HL-60 (cell line): ENCODE data around the gene DTD1.

ENCODE experiments used
- DNase-seq, 2 experiments: peaks; one replicate each; pipeline ENCODE4 v3.0.0-alpha.2; 2010 to 2020; ENCODE audit warnings: low read depth in 1 of 2, low spot score in 1 of 2
- H3K27ac ChIP-seq: fragments of 250-450 bp; sonication (Bioruptor Pico); replicated peaks from 2 replicates; pipeline ENCODE4 v1.5.1; 2020; ENCODE audit warnings: mild to moderate bottlenecking, moderate library complexity
- H3K27me3 ChIP-seq: fragments of 250-450 bp; sonication (Bioruptor Pico); 2 replicates; pipeline ENCODE4 v1.5.1; 2021; ENCODE audit warnings: mild to moderate bottlenecking, moderate library complexity; ENCODE audit not compliant: insufficient read depth, poor library complexity, severe bottlenecking
- H3K4me3 ChIP-seq: replicated peaks from 2 replicates; pipeline ENCODE4 v1.5.1; 2011; ENCODE audit warnings: mild to moderate bottlenecking, control low read depth, low read length; ENCODE audit not compliant: insufficient read depth
- GABPA ChIP-seq: IDR thresholded peaks from 2 replicates; pipeline ENCODE4 v1.6.1; 2012; ENCODE audit warnings: low read depth
- POLR2AphosphoS5 ChIP-seq: IDR thresholded peaks from 2 replicates; pipeline ENCODE4 v1.6.1; 2012; ENCODE audit warnings: low read depth
- SPI1 ChIP-seq: IDR thresholded peaks from 2 replicates; pipeline ENCODE4 v1.6.1; 2012; ENCODE audit warnings: low read depth, mild to moderate bottlenecking, borderline replicate concordance
- TF ChIP-seq, protein P1 (sequence below): IDR thresholded peaks from one replicate; pipeline ENCODE4 v1.5.1; 2011; ENCODE audit warnings: low read length, control low read depth, inconsistent platforms; ENCODE audit not compliant: insufficient read depth
- TF ChIP-seq, protein P2 (sequence below): IDR thresholded peaks from 2 replicates; pipeline ENCODE4 v1.6.1; 2012; ENCODE audit warnings: low read depth; ENCODE audit not compliant: insufficient replicate concordance

Gene DTD1

DNA sequence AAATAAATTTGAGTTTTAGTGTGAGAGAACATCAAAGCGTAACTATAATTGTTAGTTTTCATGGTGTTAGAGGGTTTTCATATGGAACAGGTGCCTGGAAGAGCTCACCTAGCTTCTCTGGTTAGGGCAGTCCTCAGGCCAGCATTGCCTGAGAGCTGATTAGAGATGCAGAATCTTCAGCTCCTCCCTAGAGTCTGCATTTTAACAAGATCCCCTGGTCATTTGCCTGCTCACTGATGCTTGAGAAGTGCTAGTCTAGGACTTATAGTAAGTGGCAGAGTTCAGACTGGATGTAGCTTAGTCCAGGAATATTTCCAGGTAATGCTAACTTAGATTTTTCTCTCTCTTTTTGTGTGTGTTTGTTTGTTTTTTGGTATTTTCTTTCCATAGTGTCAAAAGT, 42.3 kb upstream of the DTD1 start:
- DNase-seq: no peak
- no peak for TF ChIP-seq SPI1
- TF ChIP-seq, protein P1, sequence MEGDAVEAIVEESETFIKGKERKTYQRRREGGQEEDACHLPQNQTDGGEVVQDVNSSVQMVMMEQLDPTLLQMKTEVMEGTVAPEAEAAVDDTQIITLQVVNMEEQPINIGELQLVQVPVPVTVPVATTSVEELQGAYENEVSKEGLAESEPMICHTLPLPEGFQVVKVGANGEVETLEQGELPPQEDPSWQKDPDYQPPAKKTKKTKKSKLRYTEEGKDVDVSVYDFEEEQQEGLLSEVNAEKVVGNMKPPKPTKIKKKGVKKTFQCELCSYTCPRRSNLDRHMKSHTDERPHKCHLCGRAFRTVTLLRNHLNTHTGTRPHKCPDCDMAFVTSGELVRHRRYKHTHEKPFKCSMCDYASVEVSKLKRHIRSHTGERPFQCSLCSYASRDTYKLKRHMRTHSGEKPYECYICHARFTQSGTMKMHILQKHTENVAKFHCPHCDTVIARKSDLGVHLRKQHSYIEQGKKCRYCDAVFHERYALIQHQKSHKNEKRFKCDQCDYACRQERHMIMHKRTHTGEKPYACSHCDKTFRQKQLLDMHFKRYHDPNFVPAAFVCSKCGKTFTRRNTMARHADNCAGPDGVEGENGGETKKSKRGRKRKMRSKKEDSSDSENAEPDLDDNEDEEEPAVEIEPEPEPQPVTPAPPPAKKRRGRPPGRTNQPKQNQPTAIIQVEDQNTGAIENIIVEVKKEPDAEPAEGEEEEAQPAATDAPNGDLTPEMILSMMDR: no peak
- no peak for TF ChIP-seq POLR2AphosphoS5
- TF ChIP-seq GABPA: no peak
- TF ChIP-seq, protein P2, sequence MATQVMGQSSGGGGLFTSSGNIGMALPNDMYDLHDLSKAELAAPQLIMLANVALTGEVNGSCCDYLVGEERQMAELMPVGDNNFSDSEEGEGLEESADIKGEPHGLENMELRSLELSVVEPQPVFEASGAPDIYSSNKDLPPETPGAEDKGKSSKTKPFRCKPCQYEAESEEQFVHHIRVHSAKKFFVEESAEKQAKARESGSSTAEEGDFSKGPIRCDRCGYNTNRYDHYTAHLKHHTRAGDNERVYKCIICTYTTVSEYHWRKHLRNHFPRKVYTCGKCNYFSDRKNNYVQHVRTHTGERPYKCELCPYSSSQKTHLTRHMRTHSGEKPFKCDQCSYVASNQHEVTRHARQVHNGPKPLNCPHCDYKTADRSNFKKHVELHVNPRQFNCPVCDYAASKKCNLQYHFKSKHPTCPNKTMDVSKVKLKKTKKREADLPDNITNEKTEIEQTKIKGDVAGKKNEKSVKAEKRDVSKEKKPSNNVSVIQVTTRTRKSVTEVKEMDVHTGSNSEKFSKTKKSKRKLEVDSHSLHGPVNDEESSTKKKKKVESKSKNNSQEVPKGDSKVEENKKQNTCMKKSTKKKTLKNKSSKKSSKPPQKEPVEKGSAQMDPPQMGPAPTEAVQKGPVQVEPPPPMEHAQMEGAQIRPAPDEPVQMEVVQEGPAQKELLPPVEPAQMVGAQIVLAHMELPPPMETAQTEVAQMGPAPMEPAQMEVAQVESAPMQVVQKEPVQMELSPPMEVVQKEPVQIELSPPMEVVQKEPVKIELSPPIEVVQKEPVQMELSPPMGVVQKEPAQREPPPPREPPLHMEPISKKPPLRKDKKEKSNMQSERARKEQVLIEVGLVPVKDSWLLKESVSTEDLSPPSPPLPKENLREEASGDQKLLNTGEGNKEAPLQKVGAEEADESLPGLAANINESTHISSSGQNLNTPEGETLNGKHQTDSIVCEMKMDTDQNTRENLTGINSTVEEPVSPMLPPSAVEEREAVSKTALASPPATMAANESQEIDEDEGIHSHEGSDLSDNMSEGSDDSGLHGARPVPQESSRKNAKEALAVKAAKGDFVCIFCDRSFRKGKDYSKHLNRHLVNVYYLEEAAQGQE: no peak
- no peak overlapping the region for H3K27ac ChIP-seq
- no peak overlapping the region for H3K4me3 ChIP-seq
- no peaks in the 10 kb centered on the region for H3K27me3 ChIP-seq

DNA sequence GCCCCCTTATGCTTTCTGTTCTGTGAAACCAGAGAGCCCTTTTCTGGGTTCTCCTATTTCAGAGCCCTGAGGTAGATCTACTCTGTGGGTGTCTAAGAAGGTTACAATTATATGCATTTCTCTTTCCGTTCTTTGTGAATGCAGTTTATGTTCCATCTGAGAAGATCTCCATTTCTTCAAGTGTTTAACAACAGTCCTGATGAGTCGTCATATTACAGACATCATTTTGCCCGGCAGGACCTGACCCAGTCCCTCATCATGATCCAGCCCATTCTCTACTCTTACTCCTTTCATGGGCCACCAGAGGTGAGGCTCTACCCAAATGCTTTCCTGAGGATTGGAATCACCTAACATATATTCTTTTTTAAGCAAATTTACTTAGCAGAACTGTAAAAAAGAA, 39.4 kb upstream of the DTD1 start:
- H3K27me3 ChIP-seq: no peaks in the 10 kb centered on the region
- no peak for DNase-seq
- H3K27ac ChIP-seq: no peak overlapping the region
- TF ChIP-seq, protein P1: no peak
- TF ChIP-seq SPI1 (no peak), POLR2AphosphoS5 (no peak), GABPA (no peak)
- TF ChIP-seq, protein P2: no peak
- H3K4me3 ChIP-seq: no peak overlapping the region

DNA sequence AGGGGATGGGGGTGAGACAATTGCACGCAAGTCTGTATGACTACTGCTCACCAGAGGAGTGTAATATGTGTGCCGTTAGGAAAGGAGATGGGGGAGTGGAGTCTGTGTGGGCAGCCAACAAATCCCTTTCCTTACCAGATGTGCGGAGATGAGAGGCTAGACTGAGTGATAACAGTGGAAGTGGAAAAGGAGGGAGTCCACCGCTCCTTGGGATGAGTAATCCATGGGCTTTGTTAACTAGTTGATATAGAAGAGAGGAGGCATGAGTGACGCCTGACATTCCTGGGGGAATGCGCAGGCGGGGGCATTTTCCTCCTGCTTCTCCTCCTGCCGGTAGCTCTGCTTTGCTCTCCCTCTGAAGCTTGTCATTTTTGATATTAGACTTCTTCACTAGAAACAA, 34.1 kb upstream of the DTD1 start:
- DNase-seq: no peak
- Histone ChIP-seq H3K27ac (no peak overlapping the region), H3K4me3 (no peak overlapping the region), H3K27me3 (no peaks in the 10 kb centered on the region)
- TF ChIP-seq GABPA: no peak
- TF ChIP-seq, protein P1: no peak
- TF ChIP-seq, protein P2: no peak
- no peak for TF ChIP-seq SPI1
- TF ChIP-seq POLR2AphosphoS5: no peak
